H1 (cell line): ENCODE results near the gene H1-8. TPM values are rescaled to one million over a fixed set of nuclear protein-coding genes. Genes with fewer than 3 reads are reported as not detected.

Experiments
- CHD7 ChIP-seq: fragments of 300-600 bp; sonication (generic); IDR thresholded peaks from 2 replicates; pipeline ENCODE4 v1.7.1; 2012; ENCODE audit warnings: low read length, moderate library complexity, mild to moderate bottlenecking, inconsistent platforms; ENCODE audit not compliant: insufficient replicate concordance
- EP300 ChIP-seq, 2 experiments: IDR thresholded peaks; 1 replicate in 1 of 2; 2 replicates in 1 of 2; pipeline ENCODE4 v1.6.1; 2011 to 2012; ENCODE audit warnings: low read depth in 2 of 2, low read length in 2 of 2, mild to moderate bottlenecking in 2 of 2, borderline replicate concordance in 1 of 2, inconsistent platforms in 1 of 2, moderate library complexity in 1 of 2
- polyA plus RNA-seq, 7 experiments: library from polyadenylated mRNA; depleted of rRNA in 3 of 7; stranded (reverse) in 5 of 7; unstranded in 2 of 7; fragments of >200 nt in 5 of 7; fragments of 200-250 nt in 2 of 7; gene quantifications; 1 replicate in 5 of 7; 2 replicates in 1 of 7; 4 replicates in 1 of 7; pipeline versions ENCODE4 v1.2.1 to v1.2.3, GENCODE V29; 2011 to 2013; ENCODE audit warnings: missing spikeins in 2 of 7, mixed read lengths in 2 of 7
- total RNA-seq: library from RNA; stranded (reverse); fragmentation: NEBNext Ultra II Directional; extraction: Animal tissue kit (Norgen Biotek cat#: 25700); gene quantifications from 2 replicates; pipeline ENCODE4 v1.2.1, GENCODE V29; 2021

The H1-8 gene
- total and polyA plus RNA-seq, 2 of the 8 experiments (the other 6 are each of a cell fraction or from before 2014, with no cell fraction given), result not detected

GRCh38 chr3:129581623-129582022 is 38.6 kb downstream of the H1-8 start (continued):
- TF ChIP-seq CHD7, result no peak
- TF ChIP-seq EP300 (IDR thresholded peaks at IDR 0.05; ENCODE audit: borderline replicate concordance in 1 of 2, low read depth in 2 of 2, low read length in 2 of 2), result no peak
